ENCODE measurements around the gene ANKH.
A peak's percentile ranks its signal among the peaks of the same experiment; 100 is the strongest.

ANKH gene

GRCh38 chr5:14659821-14660607, 211.6 kb downstream of the ANKH start:
- Histone ChIP-seq H4K20me1 (peaks cover 4% of the 10 kb centered on the region), H3K27me3 (no peaks in the 10 kb centered on the region), H3K36me3 (no peaks in the 10 kb centered on the region; the same call in 1 of the 2 replicates), H3K4me3 (no peak overlapping the region), H3K4me2 (peak overlapping the region; percentile 50), H3K9ac (no peak overlapping the region), H3K4me1 (peaks cover 32% of the 10 kb centered on the region), H3K27ac (no peak overlapping the region), H3K9me3 (no peaks in the 10 kb centered on the region)
- TF ChIP-seq Cebpa-rat (IDR thresholded peaks at IDR 0.05), result no peak

DNA sequence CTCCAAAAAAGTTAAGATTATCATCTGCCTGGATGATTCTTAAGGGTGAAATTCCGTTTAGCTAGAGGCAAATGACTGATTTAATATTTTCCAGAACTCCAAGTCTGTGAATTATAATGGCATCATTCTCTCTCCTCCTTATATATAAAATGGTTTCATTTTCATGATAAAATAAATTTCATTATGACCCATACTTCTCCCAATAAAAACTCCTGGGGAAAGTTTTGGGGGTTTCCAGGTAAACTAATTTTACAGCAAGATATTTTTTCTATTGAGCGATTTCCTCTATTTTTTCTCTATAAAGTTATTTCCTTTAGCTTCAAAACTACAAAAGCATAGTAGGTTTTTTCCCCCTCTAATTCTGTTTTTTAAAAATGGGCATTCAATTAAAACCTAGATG, 214.7 kb downstream of the ANKH start:
- Histone ChIP-seq H3K27ac (no peak overlapping the region), H3K36me3 (no peaks in the 10 kb centered on the region; the same call in 1 of the 2 replicates), H3K4me3 (no peak overlapping the region), H4K20me1 (no peaks in the 10 kb centered on the region), H3K27me3 (no peaks in the 10 kb centered on the region), H3K9me3 (no peaks in the 10 kb centered on the region), H3K4me1 (peaks cover 20% of the 10 kb centered on the region), H3K9ac (no peak overlapping the region), H3K4me2 (no peak overlapping the region)
- TF ChIP-seq Cebpa-rat (IDR thresholded peaks at IDR 0.05), result no peak

DNA sequence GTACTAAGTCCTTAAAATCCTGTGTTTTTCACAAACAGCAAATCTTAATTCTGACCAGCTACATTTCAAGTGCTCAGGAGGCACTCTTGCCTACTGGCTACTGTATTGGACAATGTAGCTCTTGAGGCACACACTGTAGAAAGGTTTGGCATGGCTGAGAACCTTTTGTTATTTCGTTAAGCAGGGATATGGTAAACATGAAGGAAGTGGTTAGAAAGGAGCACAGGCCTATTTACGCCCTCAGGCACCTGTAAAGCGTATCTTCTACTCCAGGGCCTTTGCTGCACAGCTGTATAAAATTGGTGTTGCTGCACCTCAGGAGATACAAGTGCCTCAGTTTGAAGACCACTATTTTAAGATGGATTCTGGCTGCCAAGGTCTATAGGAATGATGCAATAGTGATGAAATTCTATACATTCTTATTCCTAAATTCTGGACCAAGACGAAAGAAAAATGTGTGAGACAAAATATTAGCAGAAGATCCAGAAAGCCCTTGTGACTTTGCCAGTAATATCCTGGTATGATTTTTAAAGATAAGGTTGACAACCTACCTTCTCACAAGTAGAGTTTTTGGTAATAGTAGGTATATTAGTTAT, 216.3 kb downstream of the ANKH start:
- Histone ChIP-seq H3K4me2 (no peak overlapping the region), H4K20me1 (no peaks in the 10 kb centered on the region), H3K27me3 (no peaks in the 10 kb centered on the region), H3K36me3 (no peaks in the 10 kb centered on the region), H3K9ac (no peak overlapping the region), H3K27ac (no peak overlapping the region), H3K4me3 (no peak overlapping the region), H3K9me3 (no peaks in the 10 kb centered on the region), H3K4me1 (peaks cover 6% of the 10 kb centered on the region)
- no peak for TF ChIP-seq Cebpa-rat (IDR thresholded peaks at IDR 0.05)

Data from BLaER1 (cell line).